ENCODE data around the gene NCOR2. TPM values are rescaled to one million over a fixed set of nuclear protein-coding genes. Genes with fewer than 3 reads are reported as not detected.

Gene NCOR2
- total RNA-seq, 1 donor from 2014 or later, result 43.8 TPM

DNA sequence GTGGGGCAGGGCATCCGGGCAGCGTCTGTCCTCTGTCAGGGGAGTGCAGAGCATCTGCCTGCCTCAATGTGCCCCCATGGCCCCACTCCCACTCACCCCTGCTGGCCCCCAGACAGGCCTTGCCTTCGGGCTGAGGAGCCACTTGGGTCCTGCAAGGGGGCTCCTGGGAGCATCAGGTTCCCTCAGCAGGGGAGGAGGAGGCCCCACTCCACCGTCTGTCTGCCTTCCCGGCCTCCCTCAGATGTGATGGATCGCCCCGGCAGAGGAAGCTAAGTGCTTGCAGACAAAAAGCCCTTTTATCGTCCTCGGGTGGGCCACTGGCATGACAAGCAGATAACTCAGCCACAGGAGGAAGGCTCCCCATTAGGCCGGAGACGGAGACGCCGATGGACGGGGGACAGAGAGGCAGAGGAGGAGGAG, 35.1 kb downstream of the NCOR2 start:
- no peak overlapping the region for H3K4me3 ChIP-seq (ENCODE audit: low read depth, low read length)
- no peak for DNase-seq (ENCODE audit: low read depth)
- TF ChIP-seq, protein P1, sequence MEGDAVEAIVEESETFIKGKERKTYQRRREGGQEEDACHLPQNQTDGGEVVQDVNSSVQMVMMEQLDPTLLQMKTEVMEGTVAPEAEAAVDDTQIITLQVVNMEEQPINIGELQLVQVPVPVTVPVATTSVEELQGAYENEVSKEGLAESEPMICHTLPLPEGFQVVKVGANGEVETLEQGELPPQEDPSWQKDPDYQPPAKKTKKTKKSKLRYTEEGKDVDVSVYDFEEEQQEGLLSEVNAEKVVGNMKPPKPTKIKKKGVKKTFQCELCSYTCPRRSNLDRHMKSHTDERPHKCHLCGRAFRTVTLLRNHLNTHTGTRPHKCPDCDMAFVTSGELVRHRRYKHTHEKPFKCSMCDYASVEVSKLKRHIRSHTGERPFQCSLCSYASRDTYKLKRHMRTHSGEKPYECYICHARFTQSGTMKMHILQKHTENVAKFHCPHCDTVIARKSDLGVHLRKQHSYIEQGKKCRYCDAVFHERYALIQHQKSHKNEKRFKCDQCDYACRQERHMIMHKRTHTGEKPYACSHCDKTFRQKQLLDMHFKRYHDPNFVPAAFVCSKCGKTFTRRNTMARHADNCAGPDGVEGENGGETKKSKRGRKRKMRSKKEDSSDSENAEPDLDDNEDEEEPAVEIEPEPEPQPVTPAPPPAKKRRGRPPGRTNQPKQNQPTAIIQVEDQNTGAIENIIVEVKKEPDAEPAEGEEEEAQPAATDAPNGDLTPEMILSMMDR (conservative IDR thresholded peaks at IDR 0.05; ENCODE audit: low read depth, low read length), result no peak

DNA sequence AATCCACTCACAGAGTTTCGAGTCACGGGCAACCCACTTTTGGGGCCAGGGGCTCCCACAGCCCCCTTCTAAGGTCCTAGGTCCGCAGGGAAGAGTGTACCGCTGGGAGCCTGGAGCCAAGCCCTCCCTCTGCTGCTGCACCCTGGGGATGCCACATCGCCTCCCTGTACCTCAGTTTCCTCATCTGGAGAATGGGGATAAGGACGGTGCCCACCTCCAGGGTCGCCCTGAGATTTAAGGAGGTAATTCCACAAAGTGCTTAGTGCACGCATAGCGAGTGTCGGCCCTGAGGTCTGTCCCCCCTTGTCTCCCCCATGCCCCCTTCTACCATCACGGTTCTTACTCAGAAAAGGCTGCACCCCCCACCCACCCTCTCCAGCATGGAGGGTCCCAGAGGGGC, 35.5 kb downstream of the NCOR2 start:
- no peak overlapping the region for H3K4me3 ChIP-seq (ENCODE audit: low read depth, low read length)
- TF ChIP-seq, protein P1 (conservative IDR thresholded peaks at IDR 0.05; ENCODE audit: low read depth, low read length), result no peak
- DNase-seq (ENCODE audit: low read depth), result no peak

DNA sequence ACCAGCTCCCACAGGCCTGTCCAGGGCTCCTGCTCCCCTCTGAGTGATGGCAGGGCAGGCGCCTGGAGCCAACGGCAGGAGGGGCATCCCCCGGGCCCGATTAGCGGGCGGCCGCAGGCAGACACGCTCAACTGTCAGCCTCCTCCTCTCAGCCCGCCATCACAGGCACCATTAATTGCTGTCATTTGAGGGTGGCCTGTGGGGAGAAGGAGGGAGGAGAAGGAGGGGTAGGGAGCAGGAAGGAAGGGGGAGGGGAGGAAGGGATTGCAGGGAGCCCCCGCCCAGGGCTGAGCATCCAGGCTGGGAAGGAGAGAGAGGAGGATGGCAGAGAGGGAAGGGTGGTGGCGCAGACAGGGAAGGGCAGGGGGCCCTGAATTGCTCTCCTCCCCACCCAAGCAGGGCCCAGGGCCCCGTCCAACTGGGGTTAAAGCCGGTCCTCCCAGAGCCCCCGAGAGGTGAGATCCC, 36.1 kb downstream of the NCOR2 start:
- TF ChIP-seq, protein P1 (conservative IDR thresholded peaks at IDR 0.05; ENCODE audit: low read depth, low read length), result no peak
- H3K4me3 ChIP-seq (ENCODE audit: low read depth, low read length), result no peak overlapping the region
- DNase-seq (ENCODE audit: low read depth), result no peak

DNA sequence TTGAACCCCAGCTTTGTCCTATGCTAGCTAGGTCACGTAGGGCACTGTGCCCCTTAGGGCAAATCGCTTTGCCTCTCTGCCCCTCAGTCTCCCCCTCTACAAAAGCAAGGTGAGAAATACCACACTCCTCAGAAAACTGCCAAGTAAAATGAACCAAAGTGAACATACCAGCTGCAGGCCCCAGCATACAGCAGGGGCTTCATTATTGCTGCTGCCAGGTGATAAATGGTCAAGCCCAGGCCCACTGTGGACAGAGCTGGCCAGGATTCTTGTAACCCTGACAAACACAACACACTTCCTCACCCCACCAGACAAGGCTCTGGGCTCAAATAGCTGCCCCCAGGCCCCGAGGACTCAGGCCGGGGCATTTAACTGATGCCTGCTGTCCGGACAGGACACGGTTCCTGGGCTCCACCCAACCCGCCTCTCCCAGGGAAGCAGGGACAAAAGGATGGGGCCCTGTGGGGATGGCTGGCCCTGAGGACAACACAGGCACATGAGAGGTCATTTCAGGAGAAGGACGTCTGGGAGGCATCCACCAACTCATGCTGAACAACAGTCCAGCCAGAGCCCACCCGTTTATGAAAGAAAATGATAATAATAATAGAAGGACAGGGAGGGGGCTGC, 36.7 kb downstream of the NCOR2 start:
- no peak overlapping the region for H3K4me3 ChIP-seq (ENCODE audit: low read depth, low read length)
- TF ChIP-seq, protein P1 (conservative IDR thresholded peaks at IDR 0.05; ENCODE audit: low read depth, low read length), result no peak
- no peak for DNase-seq (ENCODE audit: low read depth)

DNA sequence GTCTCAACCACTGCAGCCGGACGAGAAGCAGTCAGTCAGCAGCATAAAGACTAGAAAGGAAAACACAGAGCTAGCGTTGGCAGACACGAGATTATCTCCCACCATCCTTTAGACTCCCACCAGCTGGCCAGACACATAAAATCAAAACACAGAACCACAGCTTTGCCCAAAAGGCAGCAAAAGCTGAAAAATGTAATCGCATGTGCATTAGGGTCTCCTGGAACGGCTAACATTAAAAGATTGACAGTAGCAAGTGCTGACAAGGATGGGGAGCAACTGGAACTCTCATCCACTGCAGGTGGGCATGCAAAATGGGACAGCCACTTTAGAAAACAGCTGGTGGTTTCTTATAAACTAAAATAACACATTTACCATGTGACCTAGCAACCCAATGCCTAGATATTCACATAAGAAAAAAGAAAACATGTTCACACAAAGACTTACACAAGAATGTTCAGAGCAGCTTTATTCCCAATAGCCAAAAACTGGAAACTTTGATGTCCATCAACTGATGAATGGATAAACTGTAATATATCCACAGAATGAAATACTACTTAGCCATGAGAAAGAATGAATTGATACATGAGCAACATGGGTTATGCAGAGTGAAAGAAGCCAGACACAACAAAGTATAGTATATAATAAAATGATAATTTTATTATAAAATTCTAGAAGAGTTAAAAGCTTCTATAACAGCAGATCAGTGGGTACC, 37.7 kb downstream of the NCOR2 start:
- TF ChIP-seq, protein P1 (conservative IDR thresholded peaks at IDR 0.05; ENCODE audit: low read depth, low read length), result no peak
- no peak overlapping the region for H3K4me3 ChIP-seq (ENCODE audit: low read depth, low read length)
- DNase-seq (ENCODE audit: low read depth), result no peak

DNA sequence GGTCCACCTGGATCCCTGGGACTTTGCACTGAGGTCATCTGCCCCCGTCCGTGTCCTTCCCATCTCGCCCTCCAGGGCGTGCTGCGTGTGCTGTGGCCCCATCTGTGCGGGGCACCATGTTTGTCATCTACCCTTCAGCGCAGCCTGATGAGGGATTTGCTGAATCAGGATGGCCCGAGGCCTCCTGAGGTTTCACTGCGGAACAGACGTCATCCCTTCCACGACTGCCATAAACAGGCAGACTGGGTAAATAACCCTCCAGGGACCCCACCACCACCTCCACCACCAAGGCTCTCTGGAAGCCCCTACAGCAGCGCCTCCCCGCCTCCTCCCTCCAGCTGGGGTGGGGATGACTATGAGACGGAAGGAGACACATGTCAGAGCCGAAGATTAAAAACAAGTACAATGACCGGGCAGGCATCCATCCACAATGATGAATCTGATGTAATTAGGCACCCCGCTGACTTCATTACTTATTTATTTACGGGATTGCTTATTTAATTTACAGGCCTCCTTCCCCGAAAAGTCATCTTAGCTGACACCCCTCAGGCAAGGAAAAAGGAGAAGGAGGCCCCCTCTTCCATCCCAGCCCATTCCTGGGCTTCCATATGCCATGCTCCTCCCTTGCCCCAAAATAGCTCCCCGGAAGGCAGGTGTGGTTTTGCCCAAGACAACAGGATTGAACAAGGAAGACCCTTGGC, 39.4 kb downstream of the NCOR2 start:
- no peak overlapping the region for H3K4me3 ChIP-seq (ENCODE audit: low read depth, low read length)
- TF ChIP-seq, protein P1 (conservative IDR thresholded peaks at IDR 0.05; ENCODE audit: low read depth, low read length), result no peak
- DNase-seq (ENCODE audit: low read depth), result no peak
